ENCODE data around the gene TSEN15.
A peak's percentile ranks its signal among the peaks of the same experiment; 100 is the strongest.
"Not testable (repeated sequence)": the region's sequence is repeated elsewhere in the genome, so short reads cannot be mapped to it uniquely, and the experiment has no call there.

Gene TSEN15

DNA sequence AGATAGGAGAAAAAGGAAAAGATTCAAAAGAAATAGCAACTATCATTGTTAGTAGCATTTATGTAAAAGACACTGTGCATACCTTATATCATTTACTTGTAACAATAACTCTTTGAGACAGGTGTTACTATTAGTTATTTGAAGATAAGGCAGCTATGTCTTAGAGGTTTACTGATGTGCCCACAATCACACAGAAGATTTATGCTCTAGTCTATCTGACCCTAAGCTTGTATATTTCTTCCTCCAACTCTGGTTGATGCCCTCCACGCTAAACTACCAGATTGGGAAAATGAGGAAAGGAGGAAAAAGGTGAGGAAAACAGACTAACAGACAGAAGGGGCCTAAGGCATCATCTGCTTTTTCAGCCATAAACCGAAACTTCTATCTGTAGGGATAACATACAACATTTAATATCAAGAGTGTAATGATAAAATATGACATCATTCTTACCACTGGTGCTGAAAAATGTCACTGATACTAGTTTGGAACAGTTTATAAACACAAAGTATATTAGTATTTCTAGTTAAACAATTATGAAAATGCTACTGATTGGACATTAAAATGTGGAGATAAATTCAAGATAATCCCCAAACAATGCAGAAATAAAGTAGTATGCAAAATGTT, 19.1 kb upstream of the TSEN15 start:
- no peak for DNase-seq

DNA sequence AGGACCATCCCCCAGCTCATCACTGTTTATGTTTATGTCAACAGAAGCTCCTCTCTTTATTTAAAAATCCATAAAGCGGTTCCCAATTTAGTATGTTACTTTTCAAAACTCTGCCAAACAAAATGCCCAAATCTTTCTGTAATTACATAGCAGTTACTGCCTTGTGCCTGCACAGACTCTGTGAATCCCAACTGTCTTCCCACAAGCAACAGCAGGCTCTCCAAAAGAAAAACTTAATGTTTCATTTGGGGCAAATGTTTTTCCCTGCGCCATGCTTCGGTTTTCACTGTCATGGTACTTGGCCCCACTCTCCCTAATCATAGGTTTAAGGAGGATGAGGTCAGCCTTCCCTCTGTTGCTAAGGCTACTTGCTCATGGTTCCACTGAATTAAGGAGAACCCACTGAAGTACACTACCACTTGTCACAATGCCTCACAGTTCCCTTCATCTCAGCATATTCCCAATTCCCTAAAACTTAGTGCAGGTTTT, 18.6 kb upstream of the TSEN15 start:
- no peak for DNase-seq

DNA sequence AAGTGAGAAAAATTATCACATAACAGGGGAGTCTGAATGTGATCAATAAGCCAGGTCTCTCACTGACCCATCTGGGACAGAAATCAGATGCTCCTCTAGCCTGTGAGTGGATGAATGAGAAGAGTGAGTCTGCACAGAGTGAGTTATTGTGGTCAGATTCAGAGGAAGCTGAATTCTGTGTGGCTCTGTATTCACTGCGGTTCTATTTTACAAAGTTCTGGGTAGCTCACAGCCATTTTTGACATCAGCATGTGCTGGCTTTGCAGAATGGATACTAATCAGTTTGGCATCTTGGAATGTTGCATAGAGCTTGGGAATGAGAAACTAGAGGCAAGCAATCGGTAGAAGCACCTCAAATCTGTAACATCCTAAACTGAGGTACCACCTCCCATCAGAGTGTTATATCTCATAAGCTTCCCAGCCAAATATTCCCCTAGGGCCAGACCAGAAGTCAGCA, 17.8 kb upstream of the TSEN15 start:
- DNase-seq: no peak

DNA sequence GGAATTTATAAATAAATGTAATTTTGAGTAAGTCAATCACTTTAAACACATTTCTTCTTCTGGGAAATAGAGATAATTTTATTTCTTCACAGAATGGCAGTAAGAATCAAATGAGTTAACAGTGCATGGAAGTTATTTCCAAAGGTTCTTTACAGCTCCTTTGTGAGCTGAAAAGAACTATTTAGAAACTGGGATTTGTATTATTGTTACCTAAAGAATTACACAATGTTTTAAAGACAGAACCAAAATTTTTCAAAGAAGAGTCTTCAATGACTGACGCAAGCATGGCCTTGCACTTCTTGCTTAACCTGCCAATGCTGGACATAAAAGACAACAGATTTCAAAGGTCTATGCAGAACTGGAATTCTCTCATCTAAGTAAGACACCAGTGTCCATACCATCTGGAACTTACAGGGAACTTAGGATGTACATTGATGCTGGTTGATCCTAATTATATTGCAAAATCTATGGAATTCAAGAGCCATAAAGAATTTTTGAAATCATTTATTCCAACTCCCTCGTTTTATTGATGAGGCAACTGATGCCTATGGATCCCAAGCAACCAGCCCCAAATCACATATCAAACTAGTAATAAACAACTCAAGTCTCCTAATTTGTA, 16.7 kb upstream of the TSEN15 start:
- DNase-seq: no peak

DNA sequence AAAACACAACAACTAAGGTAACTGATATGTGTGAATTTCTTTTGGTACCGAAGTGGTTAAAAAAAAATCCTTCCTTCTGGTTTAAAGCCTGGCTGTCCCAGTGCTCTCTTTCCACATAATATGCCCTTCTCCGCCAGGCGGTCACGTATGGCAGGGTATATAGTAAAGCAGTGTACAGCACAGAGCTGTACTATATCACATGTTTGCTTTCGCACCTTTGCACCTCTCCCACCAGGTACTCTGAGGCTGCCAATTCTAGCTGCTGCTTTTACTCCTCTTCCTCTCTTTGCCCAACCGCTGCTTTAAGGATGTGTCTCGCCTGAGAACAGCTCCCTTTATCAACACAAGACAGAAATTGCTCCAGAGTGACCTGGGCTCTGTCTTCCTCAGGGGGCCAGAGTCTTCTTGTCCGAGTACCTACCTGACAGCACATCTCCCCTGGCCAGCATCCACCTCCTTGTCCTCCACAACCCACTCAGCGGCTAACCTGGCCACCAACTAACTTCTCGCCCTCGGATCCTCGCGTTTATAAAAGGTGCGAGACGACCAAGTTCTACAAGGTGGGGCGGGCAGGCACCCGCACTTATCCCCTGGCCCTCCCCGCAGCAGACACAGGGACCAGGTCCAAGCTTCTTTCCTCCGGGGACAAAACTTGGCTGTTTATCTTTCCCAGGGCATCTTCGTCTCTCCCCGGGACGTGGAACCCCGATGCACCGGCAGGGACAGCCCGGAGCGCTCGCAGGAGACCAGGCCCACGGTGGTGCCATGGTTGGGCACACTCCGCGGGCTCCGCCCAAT, 15.6 kb upstream of the TSEN15 start:
- no peak for DNase-seq

DNA sequence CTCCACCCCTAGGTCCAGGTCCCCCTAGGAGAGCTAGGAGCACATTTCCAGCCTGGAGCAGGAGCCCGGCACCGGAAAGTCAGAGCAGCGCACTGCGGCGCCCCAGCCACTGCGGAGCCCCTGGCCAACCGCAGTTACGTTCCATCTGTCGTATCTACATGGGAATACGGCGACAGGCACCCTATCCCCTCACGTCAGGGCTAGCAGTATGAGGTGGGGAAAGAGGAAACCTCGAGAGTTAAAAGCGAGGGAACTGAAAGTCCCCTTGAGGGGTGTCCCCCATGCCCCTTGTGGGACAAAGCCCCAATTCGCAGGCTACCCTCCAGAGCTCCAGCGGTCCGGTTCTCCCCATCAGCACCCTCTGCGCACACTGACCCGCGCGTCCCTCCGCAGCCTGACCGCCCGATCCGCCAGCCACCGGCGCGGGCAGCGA, 15.0 kb upstream of the TSEN15 start:
- peak; percentile 36 for DNase-seq

DNA sequence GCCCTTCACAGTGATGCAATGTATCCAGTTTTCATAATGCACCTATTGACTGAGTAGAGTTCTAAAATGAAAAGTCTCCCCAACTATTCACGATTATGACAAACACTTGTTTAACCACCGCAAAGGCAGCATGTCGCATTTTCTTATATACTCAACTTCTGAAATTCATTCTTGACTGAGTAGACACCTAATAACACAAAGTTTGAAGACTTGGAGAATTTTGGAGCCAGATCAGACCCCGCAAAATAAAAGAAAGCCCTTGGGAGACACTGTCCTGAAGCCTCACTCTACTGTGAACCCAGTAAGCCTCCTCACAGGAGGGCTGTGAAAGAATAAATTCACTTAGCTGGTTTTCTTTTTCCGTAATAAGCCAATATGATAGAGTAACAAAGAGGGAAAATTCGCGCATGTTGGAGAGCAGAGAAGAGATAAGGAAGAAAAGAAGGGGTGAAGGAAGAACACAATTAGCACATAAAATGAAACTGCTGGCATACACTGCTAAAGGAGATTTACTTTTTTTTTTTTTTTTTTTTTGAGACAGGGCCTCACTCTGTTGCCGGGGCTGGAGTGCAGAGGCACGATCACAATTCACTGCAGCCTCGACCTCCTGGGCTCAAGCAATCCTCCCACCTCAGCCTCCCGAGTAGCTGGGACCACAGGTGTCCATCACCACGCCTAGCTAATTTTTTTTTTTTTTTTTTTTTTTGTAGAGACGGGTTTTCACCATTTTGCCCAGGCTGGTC, 13.5 kb upstream of the TSEN15 start:
- DNase-seq: no peak

DNA sequence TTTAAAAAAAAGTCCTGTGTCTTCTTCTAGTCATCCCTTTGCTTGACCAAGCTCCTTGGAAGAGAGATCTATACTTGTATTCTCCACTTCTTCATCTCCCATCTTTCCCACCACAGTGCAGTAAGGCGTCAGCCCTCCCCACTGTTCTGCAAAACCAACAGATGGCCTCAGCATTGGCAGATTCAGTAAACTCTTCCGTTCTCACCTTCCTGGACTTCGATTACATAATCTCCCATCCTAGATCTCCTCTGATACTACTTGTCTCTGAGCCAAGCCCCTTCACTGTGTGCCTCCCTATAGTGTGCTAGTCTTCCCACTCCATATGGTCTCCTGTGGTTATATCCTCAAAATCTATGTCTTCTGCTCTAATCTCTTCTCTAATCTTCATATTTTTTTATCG, 12.4 kb upstream of the TSEN15 start:
- DNase-seq: no peak

DNA sequence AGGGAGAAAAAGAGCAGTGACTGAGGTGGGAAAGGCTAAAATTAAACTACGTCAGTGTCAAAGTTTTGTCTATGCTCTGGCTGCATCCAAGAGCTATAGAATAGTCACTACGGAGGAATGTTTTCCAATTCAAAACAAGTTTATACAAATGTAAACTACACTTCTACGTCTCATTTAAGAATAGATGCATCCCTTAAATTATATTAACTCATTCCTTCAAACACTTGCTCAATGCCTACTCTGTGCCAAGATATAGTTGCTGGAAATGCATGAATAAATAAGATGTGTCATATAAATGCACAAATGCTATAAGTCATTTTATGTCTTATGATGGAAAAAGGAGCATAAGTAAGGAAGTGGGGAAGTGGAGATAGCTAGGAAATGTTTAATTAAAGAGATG, 9.8 kb upstream of the TSEN15 start:
- DNase-seq: no peak

DNA sequence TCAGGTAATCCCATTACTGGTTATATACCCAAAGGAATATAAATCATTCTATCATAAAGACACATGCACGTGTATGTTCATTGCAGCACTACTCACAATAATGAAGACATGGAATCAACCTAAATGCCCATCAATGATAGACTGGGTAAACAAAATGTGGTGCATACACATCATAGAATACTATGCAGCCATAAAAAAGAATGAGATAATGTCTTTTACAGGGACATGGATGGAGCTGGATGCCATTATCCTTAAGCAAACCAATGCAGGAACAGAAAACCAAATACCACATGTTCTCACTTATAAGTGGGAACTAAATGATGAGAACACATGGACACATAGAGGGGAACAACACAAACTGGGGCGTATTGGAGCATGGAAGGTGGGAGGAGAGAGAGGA, 8.2 kb upstream of the TSEN15 start:
- not testable (repeated sequence) for DNase-seq

DNA sequence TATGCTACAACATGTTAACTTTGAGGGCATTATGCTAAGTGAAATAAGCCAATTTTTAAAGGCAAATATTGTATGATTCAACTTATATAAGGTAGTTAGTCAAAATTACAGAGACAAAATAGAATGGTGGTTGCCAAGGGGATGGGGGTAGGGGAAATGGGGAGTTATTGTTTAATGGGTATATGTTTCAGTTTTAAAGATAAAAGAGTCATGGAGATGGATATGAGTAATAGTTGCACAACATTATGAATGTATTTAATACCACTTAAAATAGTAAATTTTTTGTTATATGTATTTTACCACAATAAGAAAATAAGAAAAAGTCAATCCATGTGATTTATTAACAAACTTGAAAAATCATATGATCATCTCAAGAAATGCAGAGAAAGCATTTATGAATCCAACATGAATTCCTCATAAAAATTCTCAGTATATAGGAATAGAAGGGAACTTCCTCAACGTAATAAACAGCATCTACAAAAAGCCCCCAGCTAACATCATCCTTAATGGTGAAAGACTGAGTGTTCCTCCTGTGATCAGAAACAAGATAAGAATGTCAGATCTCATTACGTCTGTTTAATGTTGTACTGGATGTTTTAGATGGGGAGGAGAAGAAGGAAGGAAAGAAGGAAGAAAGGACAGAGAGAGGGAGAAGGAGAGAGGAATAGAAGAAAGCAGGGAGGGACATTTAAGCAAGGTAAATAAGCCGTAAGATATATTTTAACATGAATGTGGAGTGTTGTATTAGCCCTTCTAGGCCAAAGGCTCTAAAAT, 6.7 kb upstream of the TSEN15 start:
- no peak for DNase-seq

DNA sequence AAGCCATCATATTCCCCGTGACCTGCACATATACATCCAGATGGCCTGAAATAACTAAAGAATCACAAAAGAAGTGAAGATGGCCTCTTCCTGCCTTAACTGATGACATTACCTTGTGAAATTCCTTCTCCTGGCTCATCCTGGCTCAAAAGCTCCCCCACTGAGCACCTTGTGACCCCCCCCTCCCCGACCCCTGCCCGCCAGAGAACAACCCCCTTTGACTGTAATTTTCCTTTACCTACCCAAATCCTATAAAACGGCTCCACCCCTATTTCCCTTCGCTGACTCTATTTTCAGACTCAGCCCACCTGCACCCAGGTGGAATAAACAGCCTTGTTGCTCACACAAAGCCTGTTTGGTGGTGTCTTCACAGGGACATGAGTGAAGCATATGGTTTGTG, 4.0 kb upstream of the TSEN15 start:
- not testable (repeated sequence) for DNase-seq

DNA sequence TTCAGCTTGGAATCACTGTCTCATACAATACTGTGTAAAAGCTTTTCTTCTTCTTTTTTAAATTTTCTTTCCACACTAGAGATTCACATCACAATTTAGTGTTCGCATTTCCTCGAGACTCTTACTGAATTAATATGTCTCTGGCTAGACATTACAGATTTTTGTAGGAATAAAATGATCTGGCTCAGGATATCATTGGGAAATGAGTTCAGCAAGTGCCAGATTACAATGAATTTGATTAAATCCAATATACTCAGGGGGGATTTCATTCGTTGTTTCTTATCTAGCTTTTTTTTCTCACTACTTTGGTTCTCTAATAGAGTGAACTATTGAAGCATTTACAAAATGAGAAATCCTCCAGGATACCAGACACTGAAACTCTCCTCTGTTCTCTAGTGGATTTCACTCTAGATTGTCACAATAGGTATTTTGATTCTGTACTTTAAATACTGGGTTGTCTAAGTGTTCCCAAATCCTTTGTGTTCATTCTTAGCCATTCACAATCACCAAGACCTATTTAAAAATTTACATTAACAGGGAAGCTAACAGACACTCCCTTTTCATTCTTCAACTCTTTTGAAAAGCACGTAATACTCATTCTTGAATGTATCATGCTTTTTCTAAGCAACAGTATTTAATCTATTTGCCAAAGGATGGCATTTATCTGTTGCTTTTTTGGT, 2.8 kb upstream of the TSEN15 start:
- no peak for DNase-seq

DNA sequence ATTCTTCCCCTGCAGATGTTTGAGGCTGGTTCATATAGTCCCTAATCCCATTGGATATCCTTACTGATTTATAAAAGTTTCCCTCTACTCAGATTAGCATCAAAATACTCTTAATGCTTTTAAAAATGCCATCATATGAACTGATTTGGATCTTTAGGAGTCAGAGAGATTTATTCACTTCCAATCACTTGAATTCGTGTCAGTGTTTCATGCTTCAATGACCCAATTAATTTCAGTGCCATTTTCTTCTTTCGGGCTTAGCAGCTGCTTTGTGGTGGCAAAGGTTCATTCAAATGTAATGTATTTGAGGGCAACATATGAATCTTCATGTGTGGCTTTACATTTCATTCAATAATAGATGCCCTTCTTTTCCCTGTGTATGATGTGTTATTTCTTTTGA, 2.2 kb upstream of the TSEN15 start:
- no peak for DNase-seq

DNA sequence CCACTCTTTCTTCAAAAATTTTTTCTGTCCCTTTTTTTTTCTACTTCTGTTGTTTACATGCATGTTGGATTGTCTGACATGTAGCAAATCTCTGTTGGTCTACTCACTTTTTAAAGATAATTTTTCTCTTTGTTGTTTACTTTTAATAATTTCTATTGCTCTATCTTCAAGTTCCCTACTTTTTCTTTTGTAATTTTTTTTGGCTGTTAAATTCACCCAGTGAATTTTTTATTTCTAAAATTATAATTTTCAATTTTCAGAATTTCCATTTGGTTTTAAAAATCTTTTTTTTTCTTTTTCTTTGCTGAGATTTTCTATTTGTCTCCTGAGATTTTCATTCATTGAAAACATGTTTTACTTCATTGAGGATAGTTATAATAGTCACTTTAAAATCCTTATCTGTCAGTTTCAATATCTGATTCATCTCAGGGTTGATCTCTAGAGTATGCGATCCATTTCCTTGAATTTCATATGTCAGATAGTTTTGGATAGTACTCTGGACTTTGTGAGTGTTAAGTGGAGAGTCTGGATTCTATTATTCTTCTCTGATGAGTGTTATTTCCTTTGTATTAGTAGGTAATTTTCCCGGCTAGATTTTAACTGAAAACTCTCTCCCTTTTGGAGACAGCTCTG, 1.6 kb upstream of the TSEN15 start:
- DNase-seq: no peak

DNA sequence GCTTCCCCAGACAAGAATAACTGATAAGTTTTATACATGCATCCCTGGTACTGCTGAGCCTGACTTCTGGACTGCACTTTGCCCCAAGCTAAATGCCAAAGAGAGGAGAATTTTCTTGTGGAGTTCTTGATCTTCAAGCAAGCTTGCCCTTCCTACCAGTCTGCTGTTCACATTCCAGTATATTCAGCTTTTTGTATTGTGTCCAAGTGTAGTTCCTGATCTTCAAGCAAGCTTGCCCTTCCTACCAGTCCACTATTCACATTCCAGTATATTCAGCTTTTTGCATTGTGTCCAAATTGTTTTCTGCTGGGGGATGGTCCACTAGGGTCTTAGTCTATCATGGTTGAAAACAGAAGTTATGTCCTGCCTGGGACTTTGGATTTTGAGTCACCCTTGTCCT, 894 bp upstream of the TSEN15 start:
- no peak for DNase-seq

DNA sequence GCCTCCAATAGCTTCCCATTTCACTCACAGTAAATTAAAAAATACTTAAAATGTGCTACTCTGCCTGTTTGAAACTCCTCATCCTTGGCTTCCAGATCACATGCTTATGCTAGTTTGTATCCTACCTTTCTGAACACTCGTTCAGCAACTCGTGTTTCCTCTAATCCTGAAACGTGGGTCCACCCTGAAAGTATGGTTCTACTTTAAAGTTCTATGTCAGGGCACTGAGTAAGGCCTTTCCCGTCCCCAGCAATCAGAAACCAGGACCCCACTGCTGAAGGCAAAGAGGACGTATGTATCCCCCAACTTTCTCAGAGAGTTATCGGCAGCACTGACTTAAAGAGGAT, 419 bp upstream of the TSEN15 start:
- no peak for DNase-seq

DNA sequence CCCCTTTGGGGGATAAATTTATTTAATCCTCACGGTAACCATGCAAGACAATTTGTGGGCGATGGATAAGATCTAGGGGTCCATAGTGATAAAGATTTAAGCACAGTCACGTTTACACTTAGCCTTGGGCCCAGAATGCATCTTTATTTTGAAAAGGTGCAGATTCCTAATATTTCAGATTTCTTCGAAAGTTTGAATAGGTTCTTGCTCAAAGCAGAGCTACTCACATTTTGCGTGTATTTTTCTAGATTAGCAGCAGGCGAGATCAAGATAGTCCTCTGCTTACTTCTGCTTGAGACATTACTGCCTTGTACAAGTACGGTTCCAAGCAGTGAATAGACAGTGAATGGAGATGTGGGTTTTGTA, 647 bp downstream of the TSEN15 start:
- no peak for DNase-seq

DNA sequence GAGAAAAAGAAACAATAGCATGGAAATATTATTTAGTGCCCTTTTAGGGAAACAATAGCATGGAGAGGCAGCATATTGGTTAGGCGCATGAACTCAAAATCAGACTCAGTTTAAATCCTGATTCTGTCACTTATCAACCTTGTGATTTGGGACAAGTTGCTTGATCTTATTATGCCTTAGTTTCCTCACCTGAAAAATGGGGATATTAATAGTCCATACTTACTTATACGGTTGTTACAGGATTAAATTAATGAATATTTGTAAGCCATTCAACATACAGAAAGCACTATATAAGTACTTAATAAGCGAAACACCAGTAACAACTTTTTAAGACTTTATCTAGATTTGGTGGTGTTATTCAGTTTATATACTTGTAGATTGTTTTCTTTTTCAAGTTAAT, 1.2 kb downstream of the TSEN15 start:
- DNase-seq: no peak

DNA sequence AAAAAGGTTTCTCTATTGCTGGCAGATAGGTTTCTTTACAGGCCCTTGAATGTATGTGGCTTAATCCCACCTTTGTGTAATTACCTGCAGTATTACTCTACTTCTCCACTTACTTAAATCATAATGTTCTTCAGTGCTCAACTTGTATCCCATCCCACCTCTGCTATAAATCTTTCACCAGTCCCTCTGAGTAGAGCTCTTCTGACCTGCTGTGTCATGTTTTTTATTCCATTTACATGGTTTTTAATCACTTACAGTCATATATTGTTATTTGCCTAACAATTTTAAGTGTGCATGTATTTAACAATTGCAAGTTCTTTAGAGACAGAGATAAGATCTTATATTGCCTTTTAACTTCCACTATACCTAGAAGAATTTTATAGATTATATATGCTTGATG, 2.4 kb downstream of the TSEN15 start:
- no peak for DNase-seq

DNA sequence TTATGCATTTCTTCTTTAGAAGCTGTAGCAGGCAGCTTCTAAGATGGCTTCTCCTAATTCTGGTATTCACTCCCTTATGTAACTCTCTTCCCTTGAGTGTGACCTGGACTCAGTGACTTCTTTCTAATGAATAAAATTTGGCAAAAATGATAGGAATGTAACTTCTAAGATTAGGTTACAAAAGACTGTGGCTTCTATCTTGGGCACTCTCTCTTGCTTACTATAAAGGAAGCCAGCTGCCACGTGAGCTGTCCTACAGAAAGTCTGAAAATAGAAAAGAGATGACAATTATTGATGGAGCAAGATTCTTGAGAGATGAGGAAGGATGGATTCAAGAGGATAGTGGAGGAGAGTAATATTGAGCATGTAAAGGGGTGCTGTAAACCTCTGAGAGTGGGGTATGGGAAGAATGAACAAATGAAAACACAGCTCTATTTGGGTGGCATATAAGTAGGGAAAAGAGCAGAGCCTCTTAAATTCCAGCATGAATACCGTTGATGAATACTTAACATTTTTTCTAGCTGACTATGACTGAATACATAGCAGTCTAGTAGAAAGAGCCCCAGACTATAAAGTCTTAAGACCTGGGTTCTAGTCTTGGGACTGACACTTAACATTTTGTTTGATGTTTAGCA, 5.5 kb downstream of the TSEN15 start:
- DNase-seq: no peak
